Activated effector memory CD4-positive, alpha-beta T cell treated with Interleukin-2 at 50 U/mL for 16 hours (primary cell): ENCODE measurements around the gene RASD2.
"Not testable (repeated sequence)": the region's sequence is repeated elsewhere in the genome, so short reads cannot be mapped to it uniquely, and the experiment has no call there.

ENCODE experiments used
- DNase-seq: peaks from one replicate; pipeline ENCODE4 v3.0.0-alpha.2; 2020

RASD2 gene

DNA sequence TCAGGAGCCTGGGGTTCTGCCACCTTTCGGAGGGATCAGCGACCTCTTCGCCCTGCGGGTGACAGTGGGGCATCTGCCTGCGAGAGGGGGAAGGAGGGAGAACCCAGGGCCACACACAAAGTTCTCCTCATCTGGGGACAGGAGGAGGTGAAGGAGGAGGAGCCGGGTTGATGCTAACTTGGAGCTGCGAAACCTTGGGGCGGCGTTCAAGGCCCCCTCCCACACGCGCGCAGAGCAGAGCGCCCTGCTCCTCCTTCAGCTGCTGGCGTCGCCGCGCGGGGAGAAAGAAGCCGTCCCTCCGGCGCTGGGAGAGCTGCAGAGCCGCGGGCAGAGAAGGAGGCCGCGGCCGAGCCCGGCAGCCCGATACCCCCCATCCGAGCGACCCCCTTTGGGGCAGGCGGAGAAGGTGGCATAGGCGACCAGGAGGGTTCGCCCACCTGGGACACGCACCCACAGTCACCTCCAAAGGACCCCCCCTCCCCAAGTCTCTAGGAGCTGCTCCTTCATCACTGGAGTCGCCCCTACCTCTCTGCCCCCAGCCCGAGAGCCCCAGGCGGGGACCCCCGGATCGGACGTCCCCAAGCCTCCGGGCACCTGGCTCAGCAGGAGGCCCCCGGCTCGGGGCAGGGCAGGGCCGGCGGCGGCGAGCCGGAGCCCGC, at the start of gene RASD2:
TSS of gene RASD2 (plus strand) at position 237 of the 659 bp plus-strand sequence. CDS start 5,979 bp downstream, outside the sequence.
- no peak for DNase-seq

DNA sequence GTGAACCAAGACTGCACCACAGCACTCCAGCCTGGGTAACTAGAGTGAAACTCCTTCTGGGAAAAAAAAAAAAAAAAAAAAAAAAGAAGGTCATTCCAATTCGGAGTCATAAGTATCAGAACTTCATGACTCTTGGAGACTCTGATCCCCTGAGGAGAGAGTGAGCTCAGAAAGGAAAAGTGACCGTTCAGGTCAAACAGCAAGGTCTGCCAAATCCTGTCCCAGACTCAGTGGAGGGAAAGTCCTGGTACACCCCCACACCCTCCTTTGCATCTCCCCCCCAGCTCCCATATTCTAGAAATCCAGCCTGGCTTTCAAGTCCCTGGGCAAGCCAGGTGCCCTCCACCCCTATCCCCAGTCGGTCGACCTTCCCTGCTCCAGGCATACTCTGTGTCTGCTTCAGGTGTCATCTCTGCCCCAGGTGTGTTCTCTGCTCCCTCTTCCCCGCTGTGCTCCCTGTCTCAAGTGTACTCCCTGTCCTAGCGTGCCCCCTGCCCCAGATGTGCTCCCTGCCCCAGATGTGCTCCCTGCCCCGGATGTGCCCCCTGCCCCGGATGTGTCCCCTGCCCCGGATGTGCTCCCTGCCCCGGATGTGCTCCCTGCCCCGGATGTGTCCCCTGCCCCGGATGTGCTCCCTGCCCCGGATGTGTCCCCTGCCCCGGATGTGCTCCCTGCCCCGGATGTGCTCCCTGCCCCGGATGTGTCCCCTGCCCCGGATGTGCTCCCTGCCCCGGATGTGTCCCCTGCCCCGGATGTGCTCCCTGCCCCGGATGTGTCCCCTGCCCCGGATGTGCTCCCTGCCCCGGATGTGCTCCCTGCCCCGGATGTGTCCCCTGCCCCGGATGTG, 49.3 kb upstream of the RASD2 start:
- not testable (repeated sequence) for DNase-seq

DNA sequence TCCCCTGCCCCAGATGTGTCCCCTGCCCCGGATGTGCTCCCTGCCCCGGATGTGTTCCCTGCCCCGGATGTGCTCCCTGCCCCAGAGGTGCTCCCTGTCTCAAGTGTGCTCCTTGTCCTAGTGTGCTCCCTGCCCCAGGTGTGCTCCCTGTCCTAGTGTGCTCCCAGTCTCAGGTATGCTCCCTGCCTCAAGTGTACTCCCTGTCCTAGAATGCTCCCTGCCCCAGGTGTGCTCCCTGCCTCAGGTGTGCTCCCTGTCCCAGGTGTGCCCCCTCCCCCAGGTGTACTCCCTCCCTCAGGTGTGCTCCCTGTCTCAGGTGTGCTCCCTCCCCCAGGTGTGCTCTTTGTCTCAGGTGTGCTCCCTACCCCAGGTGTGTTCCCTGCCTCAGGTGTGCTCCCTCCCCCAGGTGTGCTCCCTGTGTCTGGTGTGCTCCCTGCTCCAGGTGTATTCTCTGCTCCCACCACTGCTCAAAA, 48.7 kb upstream of the RASD2 start:
- no peak for DNase-seq

DNA sequence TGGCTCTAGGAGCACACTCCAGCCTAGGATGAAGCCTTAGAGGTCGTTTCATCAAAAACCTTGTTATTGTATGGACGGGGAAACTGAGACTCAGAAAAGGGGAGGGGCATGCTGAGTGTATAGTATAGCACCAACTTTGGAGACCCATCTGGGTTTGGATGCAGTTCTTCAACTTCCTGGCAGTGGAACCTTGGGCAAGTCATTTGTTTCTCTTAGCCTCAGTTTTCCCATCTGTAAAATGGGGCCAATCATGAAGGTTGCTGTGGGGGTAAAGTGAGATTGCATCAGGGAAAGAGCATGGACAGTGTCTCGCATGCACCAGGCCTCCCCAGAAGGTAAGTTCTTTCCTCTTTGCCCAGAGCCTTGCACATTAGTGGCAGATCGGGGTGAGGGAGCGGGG, 47.6 kb upstream of the RASD2 start:
- DNase-seq: no peak

DNA sequence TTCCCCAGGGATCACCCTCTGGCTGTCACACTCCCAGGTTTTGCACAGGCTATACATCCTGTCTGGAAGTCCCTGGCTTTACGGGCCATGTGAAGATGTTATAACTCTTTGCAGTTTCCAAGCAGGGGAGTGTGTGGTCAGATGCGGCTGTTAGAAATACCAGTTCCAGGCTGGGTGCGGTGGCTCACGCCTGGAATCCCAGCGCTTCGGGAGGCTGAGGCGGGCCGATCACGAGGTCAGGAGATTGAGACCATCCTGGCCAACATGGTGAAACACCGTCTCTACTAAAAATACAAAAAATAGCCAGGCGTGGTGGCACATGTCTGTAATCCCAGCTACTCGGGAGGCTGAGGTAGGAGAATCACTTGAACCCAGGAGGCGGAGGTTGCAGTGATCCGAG, 44.9 kb upstream of the RASD2 start:
- not testable (repeated sequence) for DNase-seq

DNA sequence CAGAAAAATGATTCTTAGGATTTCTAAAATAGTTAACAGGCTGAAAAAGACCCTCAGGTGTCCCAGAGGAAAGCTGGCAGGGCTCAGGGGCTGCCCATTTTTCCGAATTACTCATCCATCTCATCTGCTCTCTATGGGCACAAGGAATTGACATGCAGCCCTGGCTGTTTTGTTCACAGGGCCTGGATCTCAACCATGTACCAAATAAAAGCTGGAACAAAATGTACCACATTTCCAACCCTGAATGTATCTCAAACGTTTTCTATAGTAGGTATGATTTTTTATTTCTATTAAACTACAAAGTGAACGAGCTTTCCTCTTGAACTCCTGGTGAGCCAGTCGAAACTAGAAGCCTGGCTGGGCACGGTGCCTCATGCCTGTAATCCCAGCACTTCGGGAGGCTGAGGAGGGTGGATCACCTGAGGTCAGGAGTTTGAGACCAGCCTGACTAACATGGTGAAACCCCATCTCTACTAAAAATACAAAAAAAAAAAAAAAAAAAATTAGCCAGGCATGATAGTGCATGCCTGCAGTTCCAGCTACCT, 43.8 kb upstream of the RASD2 start:
- no peak for DNase-seq

DNA sequence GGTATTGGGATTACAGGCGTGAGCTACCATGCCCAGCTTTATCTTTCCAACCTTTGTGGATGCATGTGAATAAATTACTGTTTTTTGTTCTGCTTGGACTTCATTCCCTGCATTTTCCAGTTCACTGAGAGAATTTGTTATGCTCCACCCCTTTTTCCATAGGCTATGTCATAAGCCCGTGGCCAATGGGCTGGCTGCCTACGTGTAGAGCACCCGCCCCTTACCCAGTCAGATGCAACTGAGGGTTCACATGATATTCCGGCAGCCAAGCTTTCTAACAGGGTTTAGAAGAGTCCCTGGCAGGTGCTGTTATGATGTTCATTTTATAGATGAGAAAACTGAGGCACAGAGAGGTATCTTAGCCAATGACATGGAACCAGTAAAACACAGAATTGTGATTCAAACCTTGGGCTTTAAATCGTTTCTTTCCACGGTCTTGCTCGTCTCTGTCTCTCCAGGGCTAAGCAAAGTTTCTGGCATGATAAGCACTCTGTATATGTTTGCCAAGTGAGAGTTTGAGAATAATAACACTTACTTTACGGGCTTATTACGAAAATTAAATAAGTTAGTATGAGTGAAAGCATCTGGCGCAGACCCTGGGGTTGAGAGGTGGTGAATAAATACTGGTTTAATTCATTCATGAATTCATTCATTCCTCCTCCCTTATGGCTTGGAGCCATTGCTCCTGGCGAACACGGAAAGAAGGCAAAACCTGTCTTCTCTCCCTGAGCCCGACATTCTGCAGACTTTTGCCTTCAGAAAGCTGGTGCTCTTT, 42.4 kb upstream of the RASD2 start:
- no peak for DNase-seq

DNA sequence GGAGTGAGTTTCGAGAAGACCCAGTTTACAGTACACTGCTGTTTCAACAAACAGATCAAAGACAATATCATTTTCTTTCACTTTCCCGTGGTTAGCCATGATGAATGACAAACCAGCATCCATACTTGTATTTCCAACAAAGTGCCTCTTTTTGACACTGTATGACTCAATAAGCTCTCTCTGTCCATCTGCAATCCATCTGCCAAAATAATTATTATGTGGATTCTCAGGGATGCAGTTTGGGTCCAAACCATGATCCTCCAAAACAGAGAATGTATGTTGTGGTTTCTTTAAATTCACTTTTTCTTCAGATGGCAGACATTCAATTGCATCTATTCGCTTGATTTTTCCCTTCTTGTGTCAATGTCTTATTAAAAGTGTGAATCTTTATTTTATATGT, 37.8 kb upstream of the RASD2 start:
- DNase-seq: no peak

DNA sequence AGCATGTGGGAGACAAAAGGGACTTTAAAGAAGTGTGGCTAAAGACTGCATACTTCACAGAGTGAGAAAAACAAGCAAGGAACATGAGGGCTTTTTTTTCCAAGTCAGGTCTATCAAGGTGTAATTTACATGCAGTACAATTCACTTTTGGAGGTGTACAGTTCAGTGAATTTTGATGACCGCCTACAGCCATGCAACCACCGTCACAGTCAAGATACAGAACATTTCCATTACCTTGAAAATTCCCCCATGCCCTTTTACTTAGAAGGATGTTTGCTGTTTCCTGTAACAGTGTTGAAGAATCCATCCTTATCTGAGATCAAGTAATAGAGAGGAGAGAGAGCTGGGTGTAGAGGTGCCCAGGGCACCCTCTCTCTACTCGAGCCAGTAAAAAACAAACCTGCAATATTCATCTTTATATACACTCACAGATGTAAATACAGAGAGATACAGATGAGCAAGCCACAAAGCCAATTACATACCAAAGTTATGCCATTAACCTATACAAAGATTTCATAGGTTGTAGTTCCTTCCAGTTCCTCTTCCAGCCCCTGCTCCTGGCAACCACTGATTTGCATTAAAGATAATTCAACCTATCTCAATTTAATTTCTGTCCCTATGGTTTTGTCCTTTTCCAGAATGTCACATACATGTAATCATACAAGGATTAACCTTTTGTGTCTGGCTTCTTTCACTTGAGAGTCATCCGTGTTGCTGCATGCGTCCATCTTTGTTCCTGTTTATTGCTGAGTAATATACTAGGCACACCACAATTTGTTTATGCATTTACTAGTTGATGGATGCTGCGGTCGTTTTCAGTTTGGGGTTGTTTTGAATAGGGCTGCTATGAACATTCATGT, 35.0 kb upstream of the RASD2 start:
- no peak for DNase-seq

GRCh38 chr22:35506259-35506570, 34.4 kb upstream of the RASD2 start:
- DNase-seq: no peak

DNA sequence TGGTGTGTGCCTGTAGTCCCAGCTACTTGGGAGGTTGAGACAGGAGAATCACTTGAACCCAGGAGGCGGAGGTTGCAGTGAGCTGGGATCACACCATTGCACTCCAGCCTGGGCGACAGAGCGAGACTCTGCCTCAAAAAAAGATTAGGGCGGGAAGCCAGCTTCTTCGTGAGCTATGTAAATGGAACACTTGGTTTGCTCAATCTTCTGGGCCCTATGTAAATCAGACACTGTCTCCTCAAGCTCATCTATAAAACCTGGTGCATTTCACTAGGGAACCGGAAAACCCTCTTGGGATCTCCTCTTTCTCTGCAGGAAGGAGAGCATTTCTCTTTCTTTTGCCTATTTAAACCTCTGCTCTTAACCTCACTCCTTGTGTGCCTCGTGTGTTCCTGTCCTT, 32.8 kb upstream of the RASD2 start:
- DNase-seq: not testable (repeated sequence)

DNA sequence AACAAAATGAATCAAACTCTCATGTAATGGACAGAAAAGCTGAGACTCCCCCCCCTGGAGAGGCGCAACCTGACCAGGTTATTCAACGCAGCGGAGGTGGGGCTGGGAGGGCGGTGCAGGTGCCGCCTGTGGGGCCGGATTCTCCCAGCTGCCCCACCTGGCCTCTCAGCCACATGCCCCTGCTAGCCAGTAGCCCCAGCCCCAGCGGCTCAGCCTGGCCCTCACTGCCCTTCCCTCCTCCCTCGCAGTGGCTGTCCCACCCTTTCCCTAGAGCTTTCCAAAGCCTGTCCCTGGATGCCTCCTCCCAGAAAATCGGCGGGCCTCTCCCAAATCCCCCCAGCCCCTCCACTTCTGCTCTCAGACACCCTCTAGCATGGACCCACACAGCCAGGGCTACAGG, 31.2 kb upstream of the RASD2 start:
- DNase-seq: no peak

- DNase-seq: no peak
These were observed 30.7 kb upstream of the RASD2 start for GRCh38 chr22:35509960-35510359.

GRCh38 chr22:35510481-35510934, 30.1 kb upstream of the RASD2 start:
- no peak for DNase-seq

- DNase-seq: no peak
These were observed 29.7 kb upstream of the RASD2 start for GRCh38 chr22:35510951-35511350.

DNA sequence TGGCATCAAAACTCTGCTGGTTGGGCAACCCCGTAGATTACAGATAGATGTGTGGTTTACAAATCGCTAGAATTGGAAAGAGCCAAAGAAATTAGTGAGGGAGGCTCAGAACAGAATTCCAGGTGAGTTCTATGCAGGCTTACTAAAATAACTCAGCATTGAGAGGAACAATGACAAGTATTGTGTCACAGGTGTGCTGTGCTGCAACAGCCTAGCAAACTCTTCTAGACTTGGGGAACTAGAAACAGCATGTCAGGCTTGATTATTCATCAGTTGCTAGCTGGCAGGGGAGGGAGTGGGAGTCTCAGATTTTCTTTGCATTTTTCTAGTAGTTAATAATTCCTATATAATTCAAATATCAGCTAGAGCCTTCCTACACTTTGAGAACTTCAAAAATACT, 26.3 kb upstream of the RASD2 start:
- no peak for DNase-seq

- DNase-seq: not testable (repeated sequence)
These were observed 24.7 kb upstream of the RASD2 start for GRCh38 chr22:35515952-35516351.

DNA sequence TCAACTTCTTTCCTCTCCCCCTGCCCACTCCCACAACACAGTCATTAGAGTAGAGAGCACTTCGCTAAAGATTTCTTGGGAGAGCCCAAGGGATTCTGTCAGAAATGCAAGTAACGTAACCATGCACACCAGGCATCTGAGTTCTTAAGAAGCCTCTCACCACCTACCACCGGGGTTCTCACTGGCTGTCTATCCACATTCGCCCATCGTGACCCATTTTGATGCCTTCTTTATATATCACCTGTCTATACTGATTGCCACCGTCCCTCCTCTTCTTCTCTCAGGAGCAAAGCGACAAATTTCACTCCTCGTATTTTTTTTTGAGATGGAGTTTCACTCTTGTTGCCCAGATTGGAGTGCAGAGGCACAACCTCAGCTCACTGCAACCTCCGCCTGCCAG, 23.9 kb upstream of the RASD2 start:
- DNase-seq: no peak

DNA sequence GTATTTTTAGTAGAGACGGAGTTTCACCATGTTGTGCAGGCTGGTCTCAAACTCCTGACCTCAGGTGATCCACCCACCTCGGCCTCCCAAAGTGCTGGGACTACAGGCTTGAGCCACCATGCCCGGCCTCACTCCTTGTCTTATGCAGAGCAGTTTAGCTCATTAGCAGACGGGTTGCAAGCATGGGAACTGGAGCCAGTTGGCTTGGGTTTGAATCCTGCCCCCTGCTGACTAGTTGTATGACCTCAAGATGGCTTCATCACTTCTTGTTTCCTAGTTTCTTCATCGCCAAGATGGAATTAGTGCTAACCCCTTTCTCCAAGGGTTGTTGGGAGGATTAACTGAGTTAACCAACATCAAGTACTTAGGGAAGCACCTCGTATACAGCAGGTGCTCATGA, 23.4 kb upstream of the RASD2 start:
- DNase-seq: no peak

DNA sequence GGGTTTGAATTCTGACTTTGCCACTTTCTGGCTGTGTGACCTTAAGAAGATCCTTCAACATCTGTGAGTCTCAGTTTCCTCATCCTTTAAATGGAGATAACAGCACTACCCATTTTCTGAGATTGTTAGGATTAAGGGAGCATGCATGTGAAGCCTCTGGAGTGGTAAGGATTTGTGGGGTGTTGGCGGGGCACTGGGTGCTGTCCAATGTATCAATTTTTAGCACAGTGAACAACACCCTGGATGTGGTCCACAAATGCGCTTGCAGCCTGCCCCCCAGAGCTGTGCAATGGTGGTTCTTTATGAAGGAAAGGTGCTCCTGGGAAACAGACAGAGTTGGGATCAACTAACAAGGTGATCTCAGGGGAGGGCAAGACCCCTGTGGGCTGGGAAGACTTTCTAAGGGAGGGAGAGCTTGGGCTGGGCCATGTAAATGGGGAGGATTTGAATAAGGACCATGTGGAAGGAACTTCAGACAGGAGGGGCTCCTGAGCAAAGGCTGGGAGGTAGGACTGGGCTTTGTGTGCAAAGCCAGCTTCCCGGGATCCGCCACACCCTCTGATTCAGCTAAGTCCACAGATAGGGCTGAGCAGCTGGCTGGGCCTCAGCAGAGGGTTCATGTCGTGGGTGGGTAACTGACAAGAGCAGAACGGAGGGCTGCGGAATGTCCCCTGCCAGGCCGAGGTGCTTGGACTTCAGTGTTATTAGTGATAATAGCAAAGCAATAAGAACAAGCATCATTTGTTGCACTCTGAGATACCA, 22.7 kb upstream of the RASD2 start:
- no peak for DNase-seq

DNA sequence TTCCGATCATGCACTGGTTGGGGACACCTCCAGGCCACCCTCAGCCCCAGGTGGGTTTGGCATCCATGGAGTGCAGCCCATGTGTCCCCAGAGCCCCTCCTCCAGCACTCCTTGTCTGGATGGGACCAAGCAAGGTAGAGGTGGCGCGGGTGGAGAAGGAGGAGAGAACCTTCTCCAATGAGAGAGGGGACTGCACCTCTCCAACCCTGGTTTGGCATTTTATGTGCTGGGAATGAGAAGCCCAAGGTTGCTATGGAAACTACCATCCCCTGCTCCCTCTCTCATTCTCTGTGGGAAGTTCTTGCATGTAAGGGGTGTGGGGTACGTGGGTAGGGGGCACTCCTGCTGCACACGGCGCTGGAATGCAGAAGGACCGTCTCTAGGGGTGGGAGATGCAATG, 21.8 kb upstream of the RASD2 start:
- DNase-seq: no peak
